HG03064 (cell line): Measurements from ENCODE around the gene IGHMBP2.

ENCODE experiments used
- ATAC-seq: cut with Tn5 transposase; IDR thresholded peaks from one replicate; pipeline ENCODE4 v1.9.1; 2021; ENCODE audit warnings: low read depth; ENCODE audit not compliant: unreplicated experiment

Gene IGHMBP2

GRCh38 chr11:68938816-68939582 lies 35.3 kb downstream of the IGHMBP2 start:
- no peak for ATAC-seq

DNA sequence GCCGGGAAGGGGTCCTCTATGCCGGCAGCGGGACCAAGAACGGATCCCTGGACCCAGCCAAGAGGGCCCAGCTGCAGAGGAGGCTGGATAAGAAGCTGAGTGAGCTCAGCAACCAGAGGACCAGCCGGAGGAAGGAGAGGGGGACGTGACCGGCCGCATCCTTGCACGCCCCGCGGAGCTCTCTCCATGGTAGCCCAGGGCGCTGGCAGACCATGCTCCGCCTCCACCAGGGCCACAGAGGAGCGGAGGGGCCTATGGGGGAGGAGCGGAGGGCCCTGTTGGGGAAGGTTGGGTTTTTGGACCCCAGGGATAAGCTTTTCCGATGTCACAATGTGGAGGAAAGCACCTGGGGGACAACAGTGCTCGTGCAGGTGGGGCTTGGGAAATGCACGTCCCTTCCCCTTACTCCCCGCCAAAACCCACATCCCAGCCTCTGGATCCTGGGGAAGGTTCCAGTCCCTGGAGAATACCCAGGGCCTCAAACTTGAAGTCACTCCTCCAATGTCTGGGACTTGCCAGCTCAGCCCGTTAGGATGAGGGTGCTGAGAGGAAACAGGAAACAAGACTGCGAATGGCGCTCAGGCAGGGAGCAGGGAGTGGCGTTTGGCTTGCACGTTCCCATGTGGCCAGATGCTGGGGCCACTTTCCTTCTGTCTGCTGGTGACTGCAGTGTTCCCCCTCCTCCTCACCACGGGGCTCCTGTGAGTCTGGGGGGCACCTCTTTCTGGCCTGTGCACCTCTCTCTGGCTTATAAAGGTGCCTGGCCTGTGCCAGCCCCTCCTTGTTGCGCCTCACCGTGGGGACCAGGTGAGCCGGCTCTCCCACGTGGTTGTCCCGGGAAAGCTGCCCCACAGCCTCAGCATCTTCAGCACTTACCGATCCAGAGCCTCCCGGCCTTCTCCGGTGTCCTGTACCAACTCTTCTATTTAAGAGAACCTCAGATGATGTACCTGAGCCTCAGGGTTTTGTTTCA lies 36.2 kb downstream of the IGHMBP2 start:
- no peak for ATAC-seq

DNA sequence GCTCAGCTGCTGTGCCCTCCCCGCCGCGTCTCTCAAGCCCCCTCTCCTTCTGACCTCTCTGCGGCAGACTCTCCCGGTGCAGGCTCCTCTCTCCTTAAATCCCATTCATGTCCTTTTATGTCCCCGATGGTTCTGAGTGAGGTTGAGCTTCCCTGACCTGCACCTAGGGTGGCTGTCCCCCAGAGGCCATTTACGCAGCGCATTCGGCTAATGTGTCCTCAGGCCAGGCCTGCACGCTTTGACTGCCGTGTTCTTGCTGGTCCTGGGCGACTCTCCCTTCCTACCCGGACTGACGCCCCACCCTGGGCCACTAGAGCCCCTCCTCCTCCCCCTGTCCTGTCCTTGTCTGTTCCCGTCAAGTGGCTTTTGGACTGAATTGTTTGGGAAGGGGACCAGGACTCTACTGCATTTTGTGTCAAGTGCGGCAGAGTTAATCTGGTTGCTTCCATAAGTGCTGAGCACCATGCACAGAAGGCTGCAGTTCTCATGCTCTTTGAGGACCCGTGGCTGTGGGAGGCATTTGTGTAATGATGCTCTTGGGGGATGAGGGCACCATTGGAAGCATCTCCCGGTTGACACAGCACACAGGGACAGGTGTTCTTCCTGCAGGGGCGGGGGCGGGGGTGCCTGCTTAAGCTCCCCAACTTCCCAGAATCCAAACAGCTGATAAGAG lies 37.1 kb downstream of the IGHMBP2 start:
- no peak for ATAC-seq

GRCh38 chr11:68941324-68942094 lies 37.8 kb downstream of the IGHMBP2 start:
- ATAC-seq, result no peak

GRCh38 chr11:68942095-68942620 lies 38.5 kb downstream of the IGHMBP2 start:
- no peak for ATAC-seq

DNA sequence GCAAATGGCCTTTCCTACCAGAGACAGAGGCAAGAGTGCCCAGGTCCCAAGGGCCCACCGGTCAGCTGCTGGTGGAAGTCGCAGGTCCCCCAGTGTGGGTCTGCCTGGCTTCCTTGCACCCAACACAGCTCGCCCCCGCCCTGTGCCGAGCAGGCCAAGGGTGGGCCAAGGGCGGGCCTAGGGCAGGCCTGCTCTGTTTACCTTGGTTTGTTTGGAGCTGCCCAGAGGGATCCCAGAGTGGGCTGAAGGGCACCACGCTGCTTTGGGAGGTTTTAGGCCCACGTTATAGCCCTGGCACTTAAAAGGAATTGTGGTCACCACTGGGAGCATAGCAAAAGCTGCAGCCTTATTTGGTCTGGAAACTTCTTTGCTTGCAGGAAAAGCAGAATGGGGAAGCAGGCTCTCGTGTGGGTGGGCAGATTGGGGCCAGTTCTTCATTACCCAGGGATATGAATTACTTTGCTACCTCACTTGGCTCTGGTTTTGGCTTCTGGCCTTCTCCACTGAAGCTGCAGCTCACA lies 39.1 kb downstream of the IGHMBP2 start:
- ATAC-seq, result no peak

DNA sequence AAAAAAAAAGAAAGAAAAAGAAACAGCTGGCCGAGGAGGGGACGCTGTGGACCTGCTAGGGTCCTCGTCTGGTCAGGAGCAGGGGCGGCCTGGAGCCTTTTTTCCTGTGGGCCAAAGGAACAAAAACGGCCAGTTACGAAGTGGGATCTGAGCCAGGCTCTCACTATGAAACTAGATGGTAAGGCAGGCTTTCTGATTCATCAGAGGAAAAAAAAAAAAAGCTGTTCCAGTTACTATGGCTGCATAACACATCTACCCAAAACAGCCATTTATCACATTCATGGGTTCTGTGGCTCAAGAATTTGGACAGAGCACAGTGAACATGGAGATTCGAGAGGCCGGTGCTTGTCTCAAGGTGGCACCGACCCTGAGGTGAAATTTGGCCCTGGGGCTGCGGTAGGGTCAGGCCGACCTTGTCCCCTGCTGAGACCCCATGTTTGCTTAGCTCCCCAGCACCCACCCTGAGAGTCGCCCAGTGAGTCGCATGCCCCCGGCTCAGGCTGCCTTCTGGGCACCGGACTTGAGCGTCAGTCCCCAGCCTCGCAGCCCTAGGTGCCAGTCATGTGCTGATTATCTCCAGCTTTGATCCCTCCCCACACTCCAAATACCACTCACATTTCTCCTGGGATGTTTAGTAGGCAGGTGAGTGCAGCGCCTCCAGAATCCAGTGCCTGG lies 42.9 kb downstream of the IGHMBP2 start:
- no peak for ATAC-seq

DNA sequence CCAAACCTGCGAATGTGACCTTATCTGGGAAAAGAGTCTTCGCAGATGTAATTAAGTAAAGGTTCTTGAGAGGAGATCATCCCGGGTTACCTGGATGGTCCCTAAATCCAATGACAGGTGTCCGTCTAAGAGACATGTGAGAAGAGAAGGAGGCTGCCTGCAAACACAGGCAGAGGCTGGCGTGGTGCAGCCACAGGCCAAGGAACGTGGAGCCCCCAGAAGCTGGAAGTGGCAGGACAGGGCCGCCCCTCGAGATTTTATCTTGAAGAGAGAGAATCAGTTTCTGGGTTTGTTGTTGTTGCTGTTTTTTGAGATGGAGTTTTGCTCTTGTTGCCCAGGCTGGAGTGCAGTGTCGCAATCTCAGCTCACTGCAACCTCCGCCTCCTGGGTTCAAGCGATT lies 43.5 kb downstream of the IGHMBP2 start:
- no peak for ATAC-seq

DNA sequence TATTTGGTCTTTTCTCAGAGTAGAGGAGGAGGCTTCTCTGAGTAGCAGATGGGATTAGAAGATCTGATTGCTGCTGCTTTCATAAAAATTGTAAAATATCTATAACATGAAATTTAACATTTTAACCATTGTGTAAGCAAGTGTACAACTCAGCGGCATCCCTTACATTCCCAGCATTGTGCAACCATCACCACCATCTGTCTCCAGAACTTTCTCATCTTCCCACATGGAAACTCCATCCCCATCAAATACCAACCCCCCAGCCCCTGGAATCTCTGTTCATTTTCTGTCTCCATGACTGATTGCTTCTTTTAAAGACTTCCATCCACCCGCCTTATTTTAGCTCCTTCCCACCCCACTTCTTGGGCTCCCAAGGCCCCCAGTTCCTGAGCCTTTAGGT lies 44.8 kb downstream of the IGHMBP2 start:
- no peak for ATAC-seq

DNA sequence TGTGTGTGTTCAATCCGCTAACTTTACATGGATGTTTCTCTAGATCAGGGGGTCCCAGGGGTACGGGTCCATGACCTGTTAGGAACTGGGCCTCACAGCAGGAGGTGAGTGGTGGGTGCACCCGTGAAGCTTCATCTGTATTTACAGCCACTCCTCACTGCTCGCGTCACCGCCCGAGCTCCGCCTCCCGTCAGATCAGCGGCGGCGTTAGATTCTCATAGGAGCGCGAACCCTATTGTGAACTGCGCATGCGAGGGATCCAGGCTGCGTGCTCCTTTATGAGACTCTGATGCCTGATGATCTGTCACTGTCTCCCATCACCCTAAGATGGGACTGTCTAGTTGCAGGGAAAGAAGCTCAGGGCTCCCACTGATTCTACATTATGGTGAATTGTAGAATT lies 45.2 kb downstream of the IGHMBP2 start:
- no peak for ATAC-seq

- ATAC-seq, result no peak
Measured at GRCh38 chr11:68950270-68950669, 46.6 kb downstream of the IGHMBP2 start.

DNA sequence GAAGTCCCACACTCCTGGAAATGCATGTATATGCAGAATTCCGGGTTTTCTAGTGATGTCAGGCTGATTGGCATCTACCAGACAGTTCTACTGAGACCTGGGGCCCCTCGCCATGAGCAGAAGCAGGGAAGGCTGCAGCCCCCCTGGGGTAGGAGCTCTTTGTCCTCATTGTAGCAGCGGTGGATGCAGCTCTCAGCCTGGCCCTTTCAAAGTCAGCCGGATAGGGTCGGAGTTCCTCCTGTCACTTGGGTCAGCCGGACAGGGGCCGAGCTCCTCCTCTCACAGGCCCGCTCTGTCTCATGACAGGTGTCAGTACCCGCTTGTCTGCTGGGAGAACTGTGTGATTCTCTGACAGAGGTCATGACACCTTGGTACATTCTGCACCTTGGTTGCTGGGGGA lies 47.1 kb downstream of the IGHMBP2 start:
- ATAC-seq, result no peak

DNA sequence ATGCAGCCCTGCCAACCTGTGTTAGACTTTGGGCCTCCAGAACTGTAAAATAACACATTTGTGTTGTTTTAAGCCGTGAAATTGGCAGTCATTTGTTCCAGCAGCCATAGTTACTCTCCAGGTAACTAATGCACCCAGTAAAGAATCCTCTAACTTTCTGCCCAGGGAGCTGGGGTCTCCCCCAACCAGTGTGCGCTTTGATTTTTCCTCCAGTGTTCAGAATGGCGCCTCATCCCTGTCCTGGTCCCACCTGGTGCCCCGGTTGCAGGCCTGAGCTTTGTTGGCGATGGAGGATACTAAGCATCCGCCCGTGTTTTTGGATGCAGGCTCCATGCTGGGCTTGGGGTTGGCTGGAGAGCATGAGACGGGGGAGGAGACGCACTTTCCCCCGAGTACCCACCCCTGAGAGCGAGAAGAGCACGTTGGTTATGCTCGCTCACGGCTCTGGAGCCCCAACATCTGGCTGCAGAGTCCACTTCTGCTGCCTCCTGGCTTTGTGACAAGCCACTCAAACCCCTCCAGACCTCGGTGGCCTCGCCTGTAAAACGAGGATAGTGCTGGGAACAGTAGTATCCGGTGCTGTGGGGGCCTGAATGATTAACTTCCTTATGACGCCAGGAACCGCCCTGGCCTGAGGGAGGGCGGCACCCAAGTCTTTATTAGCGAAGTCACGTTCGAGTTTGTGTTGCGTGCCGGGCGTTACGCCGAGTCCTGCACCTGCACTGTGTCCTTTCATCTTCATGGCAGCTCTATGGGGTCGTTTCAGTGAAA lies 51.3 kb downstream of the IGHMBP2 start:
- no peak for ATAC-seq

- no peak for ATAC-seq
Measured at GRCh38 chr11:68955607-68955958, 51.9 kb downstream of the IGHMBP2 start.

GRCh38 chr11:68956142-68956541 lies 52.5 kb downstream of the IGHMBP2 start:
- ATAC-seq, result no peak

- no peak for ATAC-seq
Measured at GRCh38 chr11:68956547-68957254, 53.0 kb downstream of the IGHMBP2 start.

GRCh38 chr11:68958211-68958610 lies 54.5 kb downstream of the IGHMBP2 start:
- no peak for ATAC-seq
